ENCODE results near the gene MT1G.

MT1G gene

DNA sequence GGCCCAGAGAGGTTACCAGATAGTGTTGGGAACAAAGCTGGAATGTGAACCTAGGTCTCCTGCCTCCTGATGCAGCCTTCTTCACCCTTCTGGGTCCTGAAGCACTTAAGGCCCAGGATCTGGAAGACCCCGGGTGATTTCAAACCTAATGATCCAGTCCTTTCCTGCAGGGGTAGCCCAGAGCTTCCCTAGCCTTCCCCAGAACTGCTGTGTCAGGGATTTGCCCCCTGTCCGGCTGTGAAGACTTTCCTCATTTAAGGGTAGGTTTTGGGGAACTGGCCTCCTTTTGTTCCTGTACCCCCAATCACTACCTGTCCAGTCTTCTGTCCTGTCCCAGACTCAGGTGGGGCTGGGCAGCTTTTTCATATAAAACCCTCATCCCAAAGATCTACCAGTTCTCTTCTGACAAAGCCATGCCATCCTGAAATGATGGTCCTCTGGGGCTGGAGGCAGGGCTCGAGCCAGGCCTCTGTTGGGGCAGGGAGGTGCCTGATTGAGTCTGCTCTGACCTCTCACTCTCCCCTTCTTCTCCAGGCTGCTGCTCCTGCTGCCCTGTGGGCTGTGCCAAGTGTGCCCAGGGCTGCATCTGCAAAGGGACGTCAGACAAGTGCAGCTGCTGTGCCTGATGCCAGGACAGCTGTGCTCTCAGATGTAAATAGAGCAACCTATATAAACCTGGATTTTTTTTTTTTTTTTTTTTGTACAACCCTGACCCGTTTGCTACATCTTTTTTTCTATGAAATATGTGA, 15.7 kb upstream of the MT1G start:
- Histone ChIP-seq H3K4me2 (ENCODE audit: low read depth, low read length, poor library complexity, severe bottlenecking) (peak overlapping the region; percentile 90), H4K20me1 (ENCODE audit: insufficient read depth, low read length, poor library complexity, severe bottlenecking) (no peaks in the 10 kb centered on the region), H3K4me3 (ENCODE audit: low read length, poor library complexity, severe bottlenecking) (peak overlapping the region; percentile 79), H3K36me3 (ENCODE audit: insufficient read depth, low read length) (no peaks in the 10 kb centered on the region), H3K9ac (ENCODE audit: low read depth, low read length, poor library complexity, severe bottlenecking) (peak overlapping the region; percentile 88), H2AFZ (ENCODE audit: low read length) (no peak overlapping the region), H3K27me3 (ENCODE audit: insufficient read depth, low read length, poor library complexity, severe bottlenecking) (no peaks in the 10 kb centered on the region), H3K79me2 (ENCODE audit: insufficient read depth, low read length) (peaks cover 5% of the 10 kb centered on the region; the same call in 1 of the 2 replicates), H3K9me2 (replicated peaks; ENCODE audit: low read depth, low read length) (no peaks in the 10 kb centered on the region), H3K4me1 (ENCODE audit: insufficient read depth, low read length, poor library complexity, severe bottlenecking) (peaks cover 10% of the 10 kb centered on the region), H3F3A (ENCODE audit: low read depth) (no peaks in the 10 kb centered on the region), H3K9me3 (ENCODE audit: insufficient read depth, low read depth, low read length) (no peaks in the 10 kb centered on the region)
- TF ChIP-seq CTCF (conservative IDR thresholded peaks at IDR 0.05; ENCODE audit: low read length) (no peak), EZH2phosphoT487 (IDR thresholded peaks at IDR 0.05; ENCODE audit: borderline replicate concordance) (no peak)

- Histone ChIP-seq H2AFZ (ENCODE audit: low read length) (peak overlapping the region; percentile 95), H3F3A (ENCODE audit: low read depth) (no peaks in the 10 kb centered on the region), H3K4me1 (ENCODE audit: insufficient read depth, low read length, poor library complexity, severe bottlenecking) (peaks cover 10% of the 10 kb centered on the region), H3K4me2 (ENCODE audit: low read depth, low read length, poor library complexity, severe bottlenecking) (peak overlapping the region; percentile 90), H3K4me3 (ENCODE audit: low read length, poor library complexity, severe bottlenecking) (peak overlapping the region; percentile 79), H4K20me1 (ENCODE audit: insufficient read depth, low read length, poor library complexity, severe bottlenecking) (no peaks in the 10 kb centered on the region), H3K36me3 (ENCODE audit: insufficient read depth, low read length) (no peaks in the 10 kb centered on the region), H3K9ac (ENCODE audit: low read depth, low read length, poor library complexity, severe bottlenecking) (peak overlapping the region; percentile 88), H3K9me2 (replicated peaks; ENCODE audit: low read depth, low read length) (no peaks in the 10 kb centered on the region), H3K79me2 (ENCODE audit: insufficient read depth, low read length) (peaks cover 5% of the 10 kb centered on the region; the same call in 1 of the 2 replicates), H3K9me3 (ENCODE audit: insufficient read depth, low read depth, low read length) (no peaks in the 10 kb centered on the region), H3K27me3 (ENCODE audit: insufficient read depth, low read length, poor library complexity, severe bottlenecking) (no peaks in the 10 kb centered on the region)
- TF ChIP-seq EZH2phosphoT487 (IDR thresholded peaks at IDR 0.05; ENCODE audit: borderline replicate concordance) (no peak), CTCF (conservative IDR thresholded peaks at IDR 0.05; ENCODE audit: low read length) (no peak)
Observed at GRCh38 chr16:56682703-56683397, 15.0 kb upstream of the MT1G start.

- Histone ChIP-seq H3K27me3 (ENCODE audit: insufficient read depth, low read length, poor library complexity, severe bottlenecking) (no peaks in the 10 kb centered on the region), H3K79me2 (ENCODE audit: insufficient read depth, low read length) (peaks cover 5% of the 10 kb centered on the region; the same call in 1 of the 2 replicates), H2AFZ (ENCODE audit: low read length) (peak within 1 kb of the TSS; percentile 95), H3K9ac (ENCODE audit: low read depth, low read length, poor library complexity, severe bottlenecking) (peak within 1 kb of the TSS; percentile 88), H3K9me3 (ENCODE audit: insufficient read depth, low read depth, low read length) (no peaks in the 10 kb centered on the region), H3K4me2 (ENCODE audit: low read depth, low read length, poor library complexity, severe bottlenecking) (peak within 1 kb of the TSS; percentile 90), H3K4me1 (ENCODE audit: insufficient read depth, low read length, poor library complexity, severe bottlenecking) (peaks cover 10% of the 10 kb centered on the region), H3K36me3 (ENCODE audit: insufficient read depth, low read length) (no peaks in the 10 kb centered on the region), H3K4me3 (ENCODE audit: low read length, poor library complexity, severe bottlenecking) (peak within 1 kb of the TSS; percentile 79), H3K9me2 (replicated peaks; ENCODE audit: low read depth, low read length) (no peaks in the 10 kb centered on the region), H4K20me1 (ENCODE audit: insufficient read depth, low read length, poor library complexity, severe bottlenecking) (no peaks in the 10 kb centered on the region), H3F3A (ENCODE audit: low read depth) (no peaks in the 10 kb centered on the region)
- no peak for TF ChIP-seq EZH2phosphoT487 (IDR thresholded peaks at IDR 0.05; ENCODE audit: borderline replicate concordance)
- no peak for TF ChIP-seq CTCF (conservative IDR thresholded peaks at IDR 0.05; ENCODE audit: low read length)
Observed at GRCh38 chr16:56681939-56682702, 14.3 kb upstream of the MT1G start, which contains the start of gene MT1X. MT1X (plus strand) TSS chr16:56682470; CDS start chr16:56682541, 71 bp downstream.

All from Loucy (cell line).